Measurements from ENCODE around the gene SCYGR4. TPM values are rescaled to one million over a fixed set of nuclear protein-coding genes. Genes with fewer than 3 reads are reported as not detected.

SCYGR4 gene
- total and polyA plus RNA-seq, 2 experiments from 2014 or later: not detected

DNA sequence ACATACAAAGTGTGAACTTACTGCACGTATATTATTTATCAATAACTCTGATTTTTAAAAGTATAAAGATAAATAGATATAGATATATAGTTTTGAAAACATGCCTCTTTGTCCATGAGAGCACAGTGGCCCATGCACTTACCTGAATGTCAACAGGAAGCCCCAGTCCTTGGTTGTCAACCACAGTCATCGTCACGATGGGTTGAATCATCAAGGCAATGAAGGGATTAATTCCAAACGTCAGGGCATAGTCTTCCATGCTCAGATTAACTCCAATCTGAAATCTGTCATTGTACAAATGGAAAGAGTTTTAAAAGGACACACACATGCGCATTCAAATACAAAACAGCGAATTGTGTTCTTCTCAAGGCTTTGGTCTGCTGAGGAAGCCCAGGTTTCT lies 15.5 kb downstream of the SCYGR4 start:
- Histone ChIP-seq H3K9me2 (ENCODE audit: insufficient read depth) (no peaks in the 10 kb centered on the region), H3K27me3 (replicated peaks; ENCODE audit: insufficient read depth) (no peaks in the 10 kb centered on the region), H3K36me3 (ENCODE audit: low read depth) (no peaks in the 10 kb centered on the region), H3K79me2 (ENCODE audit: insufficient read depth) (no peaks in the 10 kb centered on the region), H3K4me3 (no peak overlapping the region), H3K4me1 (ENCODE audit: insufficient read depth) (no peaks in the 10 kb centered on the region), H4K20me1 (ENCODE audit: insufficient read depth) (no peaks in the 10 kb centered on the region), H3K4me2 (ENCODE audit: unreplicated experiment) (no peak overlapping the region), H2AFZ (no peak overlapping the region), H3K9ac (no peak overlapping the region), H3K27ac (no peak overlapping the region), H3F3A (ENCODE audit: insufficient read depth) (no peaks in the 10 kb centered on the region), H3K9me3 (ENCODE audit: low read depth) (no peaks in the 10 kb centered on the region)
- in situ Hi-C loops (cut with MboI): no loop called here
- WGBS, 2 experiments (ENCODE audit: low coverage in 1 of 2, low lambda C conversion rate in 2 of 2, missing lambda C conversion rate in 2 of 2): 84 to 87% methylated on average over 6 of the region's 6 CpGs
- DNase-seq: no peak
- no peak for TF ChIP-seq EZH2 (IDR thresholded peaks at IDR 0.05; ENCODE audit: insufficient read depth, poor library complexity, severe bottlenecking)
- TF ChIP-seq EZH2phosphoT487 (IDR thresholded peaks at IDR 0.05; ENCODE audit: insufficient read depth, low read depth): no peak

DNA sequence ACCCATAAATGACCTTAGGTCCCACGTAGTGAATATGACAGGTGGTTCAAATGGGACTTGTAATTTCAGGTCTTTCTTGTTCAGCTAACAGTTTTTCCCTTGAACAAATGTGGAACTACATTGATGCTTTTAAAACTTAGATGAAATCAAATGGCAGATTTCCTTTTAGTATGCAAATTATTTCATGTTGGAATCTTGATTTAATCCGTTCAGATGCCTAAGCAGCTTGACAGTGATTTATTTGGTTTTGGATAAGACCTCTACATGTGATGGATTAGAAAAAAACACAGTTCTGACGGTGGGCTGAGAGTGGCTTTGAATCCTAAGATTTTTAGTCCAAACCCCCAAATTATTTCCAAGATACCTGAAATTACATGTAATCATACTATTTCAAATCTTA lies 16.9 kb downstream of the SCYGR4 start:
- Histone ChIP-seq H3K79me2 (ENCODE audit: insufficient read depth) (no peaks in the 10 kb centered on the region), H2AFZ (no peak overlapping the region), H3K4me2 (ENCODE audit: unreplicated experiment) (no peak overlapping the region), H4K20me1 (ENCODE audit: insufficient read depth) (no peaks in the 10 kb centered on the region), H3K36me3 (ENCODE audit: low read depth) (no peaks in the 10 kb centered on the region), H3F3A (ENCODE audit: insufficient read depth) (no peaks in the 10 kb centered on the region), H3K9me3 (ENCODE audit: low read depth) (no peaks in the 10 kb centered on the region), H3K9ac (no peak overlapping the region), H3K9me2 (ENCODE audit: insufficient read depth) (no peaks in the 10 kb centered on the region), H3K27me3 (replicated peaks; ENCODE audit: insufficient read depth) (no peaks in the 10 kb centered on the region), H3K4me3 (no peak overlapping the region), H3K4me1 (ENCODE audit: insufficient read depth) (no peaks in the 10 kb centered on the region), H3K27ac (no peak overlapping the region)
- DNase-seq: no peak
- in situ Hi-C loops (cut with MboI): no loop called here
- no peak for TF ChIP-seq EZH2 (IDR thresholded peaks at IDR 0.05; ENCODE audit: insufficient read depth, poor library complexity, severe bottlenecking)
- TF ChIP-seq EZH2phosphoT487 (IDR thresholded peaks at IDR 0.05; ENCODE audit: insufficient read depth, low read depth): no peak
- 73 to 75% methylated on average over 3 of the region's 3 CpGs for WGBS, 2 experiments (ENCODE audit: low coverage in 1 of 2, low lambda C conversion rate in 2 of 2, missing lambda C conversion rate in 2 of 2)

DNA sequence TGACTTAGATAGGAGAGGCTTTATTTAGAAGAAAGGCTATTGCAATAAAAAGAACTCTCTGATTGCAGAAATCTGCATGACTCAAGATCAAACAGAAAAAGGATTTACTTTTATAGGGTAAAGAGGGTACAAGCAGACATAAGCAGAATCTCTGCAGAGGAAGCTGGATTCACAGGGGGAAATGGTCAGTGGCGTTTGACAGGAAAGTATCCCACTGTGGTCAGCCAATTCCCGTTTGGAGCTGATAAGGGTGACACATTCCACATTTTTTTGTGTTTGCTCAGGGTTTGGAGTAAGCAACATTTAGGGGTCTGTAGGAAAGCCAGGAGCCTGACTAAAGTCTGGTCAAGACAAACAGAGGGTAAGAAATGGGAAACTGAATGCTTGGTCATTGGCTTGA lies 25.4 kb downstream of the SCYGR4 start:
- 7 to 13% methylated on average over 2 of the region's 2 CpGs for WGBS, 2 experiments (ENCODE audit: low coverage in 1 of 2, low lambda C conversion rate in 2 of 2, missing lambda C conversion rate in 2 of 2)
- Histone ChIP-seq H3K9me3 (ENCODE audit: low read depth) (no peaks in the 10 kb centered on the region), H3K79me2 (ENCODE audit: insufficient read depth) (no peaks in the 10 kb centered on the region), H3K9ac (no peak overlapping the region), H3K27ac (no peak overlapping the region), H2AFZ (no peak overlapping the region), H3K27me3 (replicated peaks; ENCODE audit: insufficient read depth) (no peaks in the 10 kb centered on the region), H3K4me1 (ENCODE audit: insufficient read depth) (no peaks in the 10 kb centered on the region), H3K9me2 (ENCODE audit: insufficient read depth) (no peaks in the 10 kb centered on the region), H3K4me3 (no peak overlapping the region), H3K4me2 (ENCODE audit: unreplicated experiment) (no peak overlapping the region), H4K20me1 (ENCODE audit: insufficient read depth) (no peaks in the 10 kb centered on the region), H3F3A (ENCODE audit: insufficient read depth) (no peaks in the 10 kb centered on the region), H3K36me3 (ENCODE audit: low read depth) (no peaks in the 10 kb centered on the region)
- in situ Hi-C loops (cut with MboI): no loop called here
- no peak for TF ChIP-seq EZH2 (IDR thresholded peaks at IDR 0.05; ENCODE audit: insufficient read depth, poor library complexity, severe bottlenecking)
- TF ChIP-seq EZH2phosphoT487 (IDR thresholded peaks at IDR 0.05; ENCODE audit: insufficient read depth, low read depth): no peak
- no peak for DNase-seq

DNA sequence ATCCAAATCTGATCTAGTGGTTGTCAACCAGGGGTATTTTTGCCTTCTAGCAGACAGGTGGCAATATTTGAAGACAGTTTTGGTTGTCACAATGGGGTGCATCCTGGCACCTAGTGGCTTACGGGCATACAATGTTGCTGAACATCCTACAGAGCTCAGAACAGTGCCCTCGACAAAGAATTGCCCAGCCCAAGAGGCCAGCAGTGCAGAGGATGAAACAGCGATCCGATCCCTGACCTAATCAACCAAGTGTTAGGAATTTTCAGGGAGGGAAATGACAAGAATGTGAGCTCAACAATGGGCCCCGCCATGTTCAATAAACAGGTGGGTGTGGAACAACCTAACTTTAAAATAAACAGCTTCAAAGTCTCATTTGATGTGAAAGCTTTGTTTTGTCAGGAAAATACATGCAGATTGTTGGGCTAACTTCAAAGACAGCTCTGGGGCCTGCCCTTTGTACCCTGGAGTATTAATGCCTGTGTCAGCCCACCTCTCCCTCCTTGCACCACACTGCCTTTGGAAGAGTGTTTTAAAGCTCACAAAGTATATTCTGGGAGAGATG lies 26.8 kb downstream of the SCYGR4 start:
- Histone ChIP-seq H3K4me1 (ENCODE audit: insufficient read depth) (no peaks in the 10 kb centered on the region), H3K9ac (no peak overlapping the region), H3K79me2 (ENCODE audit: insufficient read depth) (no peaks in the 10 kb centered on the region), H3K9me3 (ENCODE audit: low read depth) (no peaks in the 10 kb centered on the region), H3K9me2 (ENCODE audit: insufficient read depth) (no peaks in the 10 kb centered on the region), H4K20me1 (ENCODE audit: insufficient read depth) (no peaks in the 10 kb centered on the region), H3F3A (ENCODE audit: insufficient read depth) (no peaks in the 10 kb centered on the region), H3K4me2 (ENCODE audit: unreplicated experiment) (no peak overlapping the region), H2AFZ (no peak overlapping the region), H3K4me3 (no peak overlapping the region), H3K27ac (no peak overlapping the region), H3K27me3 (replicated peaks; ENCODE audit: insufficient read depth) (no peaks in the 10 kb centered on the region), H3K36me3 (ENCODE audit: low read depth) (no peaks in the 10 kb centered on the region)
- TF ChIP-seq EZH2phosphoT487 (IDR thresholded peaks at IDR 0.05; ENCODE audit: insufficient read depth, low read depth) (no peak), EZH2 (IDR thresholded peaks at IDR 0.05; ENCODE audit: insufficient read depth, poor library complexity, severe bottlenecking) (no peak)
- in situ Hi-C loops (cut with MboI): no loop called here
- 92 to 95% methylated on average over 5 of the region's 5 CpGs for WGBS, 2 experiments (ENCODE audit: low coverage in 1 of 2, low lambda C conversion rate in 2 of 2, missing lambda C conversion rate in 2 of 2)
- DNase-seq: no peak

DNA sequence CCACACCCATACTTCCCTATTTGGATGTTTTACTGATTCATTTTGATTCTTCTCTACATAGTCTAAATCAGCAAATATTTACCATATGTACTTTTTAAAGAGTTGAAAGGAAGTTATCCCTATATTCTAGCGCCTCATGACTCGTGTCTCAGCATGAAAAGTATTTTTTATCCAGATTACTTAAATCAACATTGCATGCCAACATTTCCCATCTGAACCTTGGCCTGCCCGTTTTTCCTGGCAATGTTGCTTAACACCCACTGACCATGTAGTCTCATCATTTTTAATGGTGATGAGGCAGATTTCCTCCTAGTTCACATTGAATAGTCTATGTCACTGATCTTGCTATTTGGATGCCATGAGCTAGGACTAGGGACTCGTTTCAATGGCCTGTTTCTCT lies 36.1 kb downstream of the SCYGR4 start:
- Histone ChIP-seq H3K4me3 (no peak overlapping the region), H3K27me3 (replicated peaks; ENCODE audit: insufficient read depth) (no peaks in the 10 kb centered on the region), H3K4me1 (ENCODE audit: insufficient read depth) (peaks cover 27% of the 10 kb centered on the region), H4K20me1 (ENCODE audit: insufficient read depth) (no peaks in the 10 kb centered on the region), H2AFZ (peak overlapping the region; percentile 20; the same call in 1 of the 2 replicates), H3K4me2 (ENCODE audit: unreplicated experiment) (peak overlapping the region; percentile 9), H3K9me2 (ENCODE audit: insufficient read depth) (no peaks in the 10 kb centered on the region), H3K9ac (no peak overlapping the region), H3K27ac (peak overlapping the region; percentile 67), H3K36me3 (ENCODE audit: low read depth) (no peaks in the 10 kb centered on the region), H3K79me2 (ENCODE audit: insufficient read depth) (no peaks in the 10 kb centered on the region), H3F3A (ENCODE audit: insufficient read depth) (peaks cover 13% of the 10 kb centered on the region; the same call in 1 of the 2 replicates), H3K9me3 (ENCODE audit: low read depth) (no peaks in the 10 kb centered on the region)
- in situ Hi-C loops (cut with MboI): no loop called here
- DNase-seq: peak; percentile 76
- WGBS, 2 experiments (ENCODE audit: low coverage in 1 of 2, low lambda C conversion rate in 2 of 2, missing lambda C conversion rate in 2 of 2): 30 to 37% methylated on average over 4 of the region's 4 CpGs
- TF ChIP-seq EZH2phosphoT487 (IDR thresholded peaks at IDR 0.05; ENCODE audit: insufficient read depth, low read depth) (no peak), EZH2 (IDR thresholded peaks at IDR 0.05; ENCODE audit: insufficient read depth, poor library complexity, severe bottlenecking) (no peak)

All from GM23248 (cell line).